Activated CD4-positive, alpha-beta memory T cell treated with anti-CD3 and anti-CD28 coated beads for 36 hours (primary cell): Measurements from ENCODE around the gene EMSY. TPM values are rescaled to one million over a fixed set of nuclear protein-coding genes. Genes with fewer than 3 reads are reported as not detected.

Experiments
- CTCF ChIA-PET: fragments of 350-600 bp; sonication (Branson Sonifier 250); formaldehyde crosslinking; loops from one replicate; lab custom pipeline; 2021; ENCODE audit warnings: antibody characterized with exemption, inconsistent platforms; lab: Charles Lee
- POLR2A ChIA-PET: fragments of 350-600 bp; sonication (Branson Sonifier 250); formaldehyde crosslinking; loops from one replicate; lab custom pipeline; 2021; ENCODE audit warnings: antibody characterized with exemption; lab: Charles Lee
- DNase-seq: peaks from one replicate; pipeline ENCODE4 v3.0.0-alpha.2; 2020
- H3K27ac Mint-ChIP-seq: one replicate; pipeline ENCODE4 v1.8.0; 2021; ENCODE audit warnings: mixed read lengths
- H3K27me3 Mint-ChIP-seq: one replicate; pipeline ENCODE4 v1.8.0; 2021; ENCODE audit warnings: mixed read lengths
- H3K36me3 Mint-ChIP-seq: one replicate; pipeline ENCODE4 v1.8.0; 2021; ENCODE audit warnings: mixed read lengths
- H3K4me1 Mint-ChIP-seq: one replicate; pipeline ENCODE4 v1.8.0; 2021; ENCODE audit warnings: low read depth, mixed read lengths
- H3K4me3 Mint-ChIP-seq: one replicate; pipeline ENCODE4 v1.8.0; 2021; ENCODE audit warnings: mild to moderate bottlenecking, mixed read lengths
- H3K9me3 Mint-ChIP-seq: one replicate; pipeline ENCODE4 v1.8.0; 2021; ENCODE audit warnings: mixed read lengths
- intact Hi-C: fragments of 100-400 bp; cut with micrococcal nuclease; formaldehyde crosslinking; loops from one replicate; pipeline ENCODE4 v1.15.1; 2023
- total RNA-seq, 2 experiments: library from RNA; stranded (reverse); gene quantifications; one replicate each; pipeline ENCODE4 v1.2.3, GENCODE V29; 2021

The EMSY gene
- total RNA-seq, 2 experiments from 2014 or later: 23.5 to 25.4 TPM

- H3K27ac Mint-ChIP-seq: no peak overlapping the region
- ChIA-PET CTCF (no interaction called here), POLR2A (no interaction called here)
- H3K4me1 Mint-ChIP-seq: no peaks in the 10 kb centered on the region
- H3K9me3 Mint-ChIP-seq: peaks cover 6% of the 10 kb centered on the region
- DNase-seq: no peak
- H3K36me3 Mint-ChIP-seq: peaks cover 36% of the 10 kb centered on the region
- no peaks in the 10 kb centered on the region for H3K27me3 Mint-ChIP-seq
- intact Hi-C loops: no loop called here
- H3K4me3 Mint-ChIP-seq: no peak overlapping the region
Measured at GRCh38 chr11:76501526-76502202, 56.8 kb downstream of the EMSY start.

- intact Hi-C loops: no loop called here
- Mint-ChIP-seq H3K9me3 (no peaks in the 10 kb centered on the region), H3K27me3 (no peaks in the 10 kb centered on the region), H3K4me3 (no peak overlapping the region), H3K4me1 (no peaks in the 10 kb centered on the region), H3K27ac (no peak overlapping the region), H3K36me3 (peaks cover 14% of the 10 kb centered on the region)
- POLR2A ChIA-PET: no interaction called here
- no peak for DNase-seq
- CTCF ChIA-PET: no interaction called here
Measured at GRCh38 chr11:76506833-76507232, 62.0 kb downstream of the EMSY start.

GRCh38 chr11:76510060-76511047, 65.5 kb downstream of the EMSY start:
- ChIA-PET CTCF (interaction anchor here (0.6 to 1.2 kb wide), 4 partner anchors 14 to 301 kb away, joined by 3 to 6 read pairs (median 3); no protein-coding TSS in a partner anchor), POLR2A (no interaction called here)
- intact Hi-C loops: no loop called here
- Mint-ChIP-seq H3K4me3 (no peak overlapping the region), H3K4me1 (no peaks in the 10 kb centered on the region), H3K36me3 (peaks cover 9% of the 10 kb centered on the region), H3K27ac (no peak overlapping the region), H3K9me3 (no peaks in the 10 kb centered on the region), H3K27me3 (no peaks in the 10 kb centered on the region)
- DNase-seq: no peak

- intact Hi-C loops: no loop called here
- H3K4me3 Mint-ChIP-seq: no peak overlapping the region
- ChIA-PET POLR2A (interaction anchor here (0.7 kb wide), 1 partner anchor 18 kb away, joined by 4 read pairs; no protein-coding TSS in a partner anchor), CTCF (interaction anchor here (0.8 to 3.1 kb wide), 2 partner anchors 278 to 305 kb away, joined by 3 to 16 read pairs; no protein-coding TSS in a partner anchor)
- H3K36me3 Mint-ChIP-seq: peaks cover 4% of the 10 kb centered on the region
- no peaks in the 10 kb centered on the region for H3K9me3 Mint-ChIP-seq
- H3K27ac Mint-ChIP-seq: no peak overlapping the region
- no peaks in the 10 kb centered on the region for H3K27me3 Mint-ChIP-seq
- no peaks in the 10 kb centered on the region for H3K4me1 Mint-ChIP-seq
- no peak for DNase-seq
Measured at GRCh38 chr11:76512851-76513653, 68.2 kb downstream of the EMSY start.

- Mint-ChIP-seq H3K27ac (no peak overlapping the region), H3K27me3 (no peaks in the 10 kb centered on the region), H3K9me3 (no peaks in the 10 kb centered on the region), H3K4me3 (no peak overlapping the region), H3K36me3 (peaks cover 2% of the 10 kb centered on the region), H3K4me1 (no peaks in the 10 kb centered on the region)
- CTCF ChIA-PET: interaction anchor here (3.1 kb wide), 1 partner anchor 305 kb away, joined by 16 read pairs; no protein-coding TSS in a partner anchor
- intact Hi-C loops: no loop called here
- no peak for DNase-seq
- POLR2A ChIA-PET: no interaction called here
Measured at GRCh38 chr11:76513654-76514034, 68.8 kb downstream of the EMSY start.

GRCh38 chr11:76515494-76515893, 70.7 kb downstream of the EMSY start:
- Mint-ChIP-seq H3K9me3 (no peaks in the 10 kb centered on the region), H3K4me3 (no peak overlapping the region), H3K27me3 (no peaks in the 10 kb centered on the region), H3K4me1 (no peaks in the 10 kb centered on the region), H3K36me3 (peaks cover 2% of the 10 kb centered on the region), H3K27ac (no peak overlapping the region)
- DNase-seq: no peak
- CTCF ChIA-PET: no interaction called here
- intact Hi-C loops: no loop called here
- POLR2A ChIA-PET: no interaction called here

GRCh38 chr11:76523147-76523546, 78.3 kb downstream of the EMSY start:
- Mint-ChIP-seq H3K4me1 (no peaks in the 10 kb centered on the region), H3K36me3 (peaks cover 19% of the 10 kb centered on the region), H3K4me3 (no peak overlapping the region), H3K27me3 (no peaks in the 10 kb centered on the region), H3K9me3 (no peaks in the 10 kb centered on the region), H3K27ac (no peak overlapping the region)
- intact Hi-C loops: no loop called here
- CTCF ChIA-PET: interaction anchor here (1.3 kb wide), 1 partner anchor 157 kb away, joined by 3 read pairs; no protein-coding TSS in a partner anchor
- POLR2A ChIA-PET: no interaction called here
- no peak for DNase-seq

GRCh38 chr11:76523786-76524436, 79.1 kb downstream of the EMSY start:
- H3K36me3 Mint-ChIP-seq: peaks cover 21% of the 10 kb centered on the region
- no peaks in the 10 kb centered on the region for H3K27me3 Mint-ChIP-seq
- no peak overlapping the region for H3K27ac Mint-ChIP-seq
- H3K4me1 Mint-ChIP-seq: no peaks in the 10 kb centered on the region
- POLR2A ChIA-PET: no interaction called here
- intact Hi-C loops: no loop called here
- CTCF ChIA-PET: interaction anchor here (1.3 to 1.7 kb wide), 3 partner anchors 13 to 198 kb away, joined by 3 to 6 read pairs (median 4); no protein-coding TSS in a partner anchor
- H3K4me3 Mint-ChIP-seq: no peak overlapping the region
- no peaks in the 10 kb centered on the region for H3K9me3 Mint-ChIP-seq
- DNase-seq: no peak

GRCh38 chr11:76524461-76524860, 79.6 kb downstream of the EMSY start:
- ChIA-PET POLR2A (no interaction called here), CTCF (interaction anchor here (1.6 to 1.7 kb wide), 2 partner anchors 14 to 197 kb away, joined by 4 to 6 read pairs; no protein-coding TSS in a partner anchor)
- H3K36me3 Mint-ChIP-seq: peaks cover 23% of the 10 kb centered on the region
- DNase-seq: no peak
- intact Hi-C loops: no loop called here
- H3K27me3 Mint-ChIP-seq: no peaks in the 10 kb centered on the region
- H3K4me3 Mint-ChIP-seq: no peak overlapping the region
- H3K9me3 Mint-ChIP-seq: no peaks in the 10 kb centered on the region
- no peak overlapping the region for H3K27ac Mint-ChIP-seq
- H3K4me1 Mint-ChIP-seq: no peaks in the 10 kb centered on the region

GRCh38 chr11:76524919-76525318, 80.1 kb downstream of the EMSY start:
- no peaks in the 10 kb centered on the region for H3K4me1 Mint-ChIP-seq
- no peaks in the 10 kb centered on the region for H3K9me3 Mint-ChIP-seq
- ChIA-PET POLR2A (no interaction called here), CTCF (interaction anchor here (0.6 to 1.7 kb wide), 4 partner anchors 14 to 626 kb away, joined by 3 to 6 read pairs (median 4); no protein-coding TSS in a partner anchor)
- DNase-seq: no peak
- H3K27ac Mint-ChIP-seq: no peak overlapping the region
- intact Hi-C loops: no loop called here
- no peak overlapping the region for H3K4me3 Mint-ChIP-seq
- H3K36me3 Mint-ChIP-seq: peaks cover 25% of the 10 kb centered on the region
- H3K27me3 Mint-ChIP-seq: no peaks in the 10 kb centered on the region

- Mint-ChIP-seq H3K27me3 (no peaks in the 10 kb centered on the region), H3K27ac (no peak overlapping the region), H3K36me3 (peaks cover 29% of the 10 kb centered on the region), H3K4me1 (no peaks in the 10 kb centered on the region), H3K4me3 (no peak overlapping the region), H3K9me3 (no peaks in the 10 kb centered on the region)
- intact Hi-C loops: no loop called here
- ChIA-PET POLR2A (no interaction called here), CTCF (no interaction called here)
- no peak for DNase-seq
Measured at GRCh38 chr11:76526878-76527277, 82.1 kb downstream of the EMSY start.
